ENCODE data around the gene MAP4K5. TPM values are rescaled to one million over a fixed set of nuclear protein-coding genes. Genes with fewer than 3 reads are reported as not detected.

MAP4K5 gene
- total and polyA plus RNA-seq, 4 donors, result 7.7 to 47.1 (median 19.3) TPM

GRCh38 chr14:50530358-50530757 is 2.0 kb downstream of the MAP4K5 start (continued):
- TF ChIP-seq CTCF (IDR thresholded peaks at IDR 0.05; ENCODE audit: low read depth, low read length, missing input control) (no peak), TAF1 (conservative IDR thresholded peaks at IDR 0.05) (no peak)

- Histone ChIP-seq H3K27ac (ENCODE audit: low read depth in 1 of 2, low read length in 2 of 2) (no peak overlapping the region), H3K4me3 (ENCODE audit: low read depth in 1 of 3, low read length in 3 of 3) (no peak overlapping the region), H3K27me3 (ENCODE audit: control insufficient read depth in 4 of 4, insufficient read depth in 4 of 4, low read length in 3 of 4) (no peaks in the 10 kb centered on the region), H3K4me1 (ENCODE audit: control insufficient read depth in 4 of 4, insufficient read depth in 4 of 4, low read length in 3 of 4) (peaks cover 3 to 25% (median 13%) of the 10 kb centered on the region in 4 donors), H3K36me3 (ENCODE audit: control insufficient read depth in 4 of 4, insufficient read depth in 3 of 4, low read depth in 1 of 4, low read length in 3 of 4) (peaks cover 0 to 2% (median 0%) of the 10 kb centered on the region in 4 donors), H3K9ac (ENCODE audit: low read depth in 1 of 2, low read length in 2 of 2) (no peak overlapping the region), H3K9me3 (ENCODE audit: control insufficient read depth in 4 of 4, low read length in 3 of 4) (no peaks in the 10 kb centered on the region)
- no peak for DNase-seq (ENCODE audit: low spot score)
- TF ChIP-seq REST (IDR thresholded peaks at IDR 0.05) (no peak), TAF1 (conservative IDR thresholded peaks at IDR 0.05) (no peak), FOXA1 (IDR thresholded peaks at IDR 0.05) (no peak), ATF3 (IDR thresholded peaks at IDR 0.05) (no peak), CTCF (IDR thresholded peaks at IDR 0.05; ENCODE audit: low read depth, low read length, missing input control) (no peak)
- 79% methylated on average over 6 of the region's 6 CpGs for WGBS
Observed at GRCh38 chr14:50529288-50530179, 2.8 kb downstream of the MAP4K5 start.

- peaks cover 3 to 21% (median 10%) of the 10 kb centered on the region in 4 donors for H3K4me1 ChIP-seq (ENCODE audit: control insufficient read depth in 4 of 4, insufficient read depth in 4 of 4, low read length in 3 of 4)
- TF ChIP-seq CTCF (IDR thresholded peaks at IDR 0.05; ENCODE audit: low read depth, low read length, missing input control) (no peak), GABPA (IDR thresholded peaks at IDR 0.05 in 1 of 2, conservative IDR thresholded peaks at IDR 0.05 in 1 of 2) (no peak), FOXA1 (IDR thresholded peaks at IDR 0.05) (no peak), REST (IDR thresholded peaks at IDR 0.05) (no peak), TAF1 (conservative IDR thresholded peaks at IDR 0.05) (no peak), SP1 (IDR thresholded peaks at IDR 0.05) (no peak), HNF4A (conservative IDR thresholded peaks at IDR 0.05) (no peak), ATF3 (IDR thresholded peaks at IDR 0.05) (no peak), EGR1 (IDR thresholded peaks at IDR 0.05; ENCODE audit: low read depth in 2 of 2) (no peak), NR2F2 (IDR thresholded peaks at IDR 0.05) (no peak), YY1 (IDR thresholded peaks at IDR 0.05) (no peak)
Observed at GRCh38 chr14:50528000-50528399, 4.4 kb downstream of the MAP4K5 start.

More at GRCh38 chr14:50528000-50528399, 4.4 kb downstream of the MAP4K5 start:
- no peak overlapping the region for H3K9ac ChIP-seq (ENCODE audit: low read depth in 1 of 2, low read length in 2 of 2)
- H3K27me3 ChIP-seq (ENCODE audit: control insufficient read depth in 4 of 4, insufficient read depth in 4 of 4, low read length in 3 of 4), result no peaks in the 10 kb centered on the region
- WGBS, result 100% methylated on average over 1 of the region's 1 CpG
- H3K27ac ChIP-seq (ENCODE audit: low read depth in 1 of 2, low read length in 2 of 2), result no peak overlapping the region
- peaks cover 0 to 2% (median 0%) of the 10 kb centered on the region in 4 donors for H3K36me3 ChIP-seq (ENCODE audit: control insufficient read depth in 4 of 4, insufficient read depth in 3 of 4, low read depth in 1 of 4, low read length in 3 of 4)
- no peaks in the 10 kb centered on the region for H3K9me3 ChIP-seq (ENCODE audit: control insufficient read depth in 4 of 4, low read length in 3 of 4)
- DNase-seq (ENCODE audit: low spot score), result no peak
- no peak overlapping the region for H3K4me3 ChIP-seq (ENCODE audit: low read depth in 1 of 3, low read length in 3 of 3)

Data from liver (tissue), 9 donors.